ENCODE results near the gene SPINT1.

SPINT1 gene

GRCh38 chr15:40844696-40845030, 815 bp downstream of the SPINT1 start:
- Histone ChIP-seq H3K4me3 (replicated peaks; ENCODE audit: low read depth, low read length) (peak overlapping the region; percentile 66), H3K36me3 (ENCODE audit: control insufficient read depth, insufficient read depth, low read length) (no peaks in the 10 kb centered on the region), H3K27me3 (replicated peaks; ENCODE audit: control insufficient read depth, insufficient read depth, low read length) (no peaks in the 10 kb centered on the region; the same call in 1 of the 2 replicates)
- DNase-seq (ENCODE audit: extremely low read depth, insufficient read length): no peak
- TF ChIP-seq CTCF (IDR thresholded peaks at IDR 0.05; ENCODE audit: insufficient read depth, low read length, poor library complexity, severe bottlenecking): no peak

- DNase-seq (ENCODE audit: extremely low read depth, insufficient read length): no peak
- Histone ChIP-seq H3K27me3 (replicated peaks; ENCODE audit: control insufficient read depth, insufficient read depth, low read length) (no peaks in the 10 kb centered on the region; the same call in 1 of the 2 replicates), H3K36me3 (ENCODE audit: control insufficient read depth, insufficient read depth, low read length) (no peaks in the 10 kb centered on the region), H3K4me3 (replicated peaks; ENCODE audit: low read depth, low read length) (peak overlapping the region; percentile 66)
- no peak for TF ChIP-seq CTCF (IDR thresholded peaks at IDR 0.05; ENCODE audit: insufficient read depth, low read length, poor library complexity, severe bottlenecking)
Measured at GRCh38 chr15:40845036-40845435, 1.2 kb downstream of the SPINT1 start.

- Histone ChIP-seq H3K27me3 (replicated peaks; ENCODE audit: control insufficient read depth, insufficient read depth, low read length) (no peaks in the 10 kb centered on the region; the same call in 1 of the 2 replicates), H3K36me3 (ENCODE audit: control insufficient read depth, insufficient read depth, low read length) (no peaks in the 10 kb centered on the region), H3K4me3 (replicated peaks; ENCODE audit: low read depth, low read length) (no peak overlapping the region)
- no peak for DNase-seq (ENCODE audit: extremely low read depth, insufficient read length)
- no peak for TF ChIP-seq CTCF (IDR thresholded peaks at IDR 0.05; ENCODE audit: insufficient read depth, low read length, poor library complexity, severe bottlenecking)
Measured at GRCh38 chr15:40845511-40846284, 1.9 kb downstream of the SPINT1 start.

GRCh38 chr15:40846841-40847222, 3.0 kb downstream of the SPINT1 start:
- Histone ChIP-seq H3K4me3 (replicated peaks; ENCODE audit: low read depth, low read length) (no peak overlapping the region), H3K27me3 (replicated peaks; ENCODE audit: control insufficient read depth, insufficient read depth, low read length) (no peaks in the 10 kb centered on the region; the same call in 1 of the 2 replicates), H3K36me3 (ENCODE audit: control insufficient read depth, insufficient read depth, low read length) (no peaks in the 10 kb centered on the region)
- TF ChIP-seq CTCF (IDR thresholded peaks at IDR 0.05; ENCODE audit: insufficient read depth, low read length, poor library complexity, severe bottlenecking): no peak
- no peak for DNase-seq (ENCODE audit: extremely low read depth, insufficient read length)

GRCh38 chr15:40847223-40847961, 3.5 kb downstream of the SPINT1 start:
- Histone ChIP-seq H3K4me3 (replicated peaks; ENCODE audit: low read depth, low read length) (no peak overlapping the region), H3K36me3 (ENCODE audit: control insufficient read depth, insufficient read depth, low read length) (no peaks in the 10 kb centered on the region), H3K27me3 (replicated peaks; ENCODE audit: control insufficient read depth, insufficient read depth, low read length) (no peaks in the 10 kb centered on the region; the same call in 1 of the 2 replicates)
- DNase-seq (ENCODE audit: extremely low read depth, insufficient read length): peak; percentile 32
- no peak for TF ChIP-seq CTCF (IDR thresholded peaks at IDR 0.05; ENCODE audit: insufficient read depth, low read length, poor library complexity, severe bottlenecking)
